HG03175 (cell line): ENCODE data around the gene TMED6.
"Not testable (repeated sequence)": the region's sequence is repeated elsewhere in the genome, so short reads cannot be mapped to it uniquely, and the experiment has no call there.

ENCODE experiments used
- ATAC-seq: cut with Tn5 transposase; IDR thresholded peaks from one replicate; pipeline ENCODE4 v1.9.1; 2021; ENCODE audit warnings: mild to moderate bottlenecking, moderate library complexity; ENCODE audit not compliant: unreplicated experiment

TMED6 gene

DNA sequence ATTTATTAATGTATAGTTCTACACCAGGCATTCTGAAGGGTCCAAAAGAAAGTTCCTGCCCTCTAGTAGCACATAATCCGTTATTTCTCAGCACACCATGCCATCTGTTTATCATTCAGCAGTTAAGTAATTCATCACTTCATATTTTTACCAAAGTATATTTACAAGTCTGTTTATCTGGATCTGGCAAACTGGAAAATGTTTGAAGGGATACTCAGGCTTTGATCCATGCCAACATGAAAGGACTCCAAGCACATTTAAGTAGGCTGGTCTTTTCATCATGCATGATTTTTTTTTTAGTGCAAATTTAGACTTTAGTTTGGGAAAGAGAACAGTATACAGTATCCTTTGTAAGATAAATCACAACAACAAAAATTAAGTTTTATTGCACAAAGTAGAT lies 44.5 kb downstream of the TMED6 start:
- ATAC-seq, result no peak

- ATAC-seq, result no peak
These were observed 45.6 kb downstream of the TMED6 start for GRCh38 chr16:69306031-69306430.

DNA sequence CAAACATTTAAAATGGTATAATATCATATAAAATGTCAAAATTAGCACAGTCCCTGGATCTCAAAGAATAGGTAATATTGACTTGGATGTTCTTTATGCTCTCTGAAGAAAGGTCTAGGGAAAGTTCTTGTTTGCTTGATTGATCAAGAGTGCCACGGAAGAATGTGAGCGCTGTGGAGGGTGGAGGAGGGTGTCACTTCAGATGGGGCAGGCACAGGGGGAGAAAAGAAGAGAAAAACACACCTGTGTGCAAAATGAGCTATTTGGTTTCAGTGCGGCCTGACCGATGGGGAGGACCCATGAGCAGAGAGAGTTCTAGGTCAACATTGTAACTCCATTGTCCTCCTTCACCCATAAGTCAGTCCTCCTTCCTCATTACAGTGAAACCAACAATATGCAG lies 49.3 kb downstream of the TMED6 start:
- no peak for ATAC-seq

DNA sequence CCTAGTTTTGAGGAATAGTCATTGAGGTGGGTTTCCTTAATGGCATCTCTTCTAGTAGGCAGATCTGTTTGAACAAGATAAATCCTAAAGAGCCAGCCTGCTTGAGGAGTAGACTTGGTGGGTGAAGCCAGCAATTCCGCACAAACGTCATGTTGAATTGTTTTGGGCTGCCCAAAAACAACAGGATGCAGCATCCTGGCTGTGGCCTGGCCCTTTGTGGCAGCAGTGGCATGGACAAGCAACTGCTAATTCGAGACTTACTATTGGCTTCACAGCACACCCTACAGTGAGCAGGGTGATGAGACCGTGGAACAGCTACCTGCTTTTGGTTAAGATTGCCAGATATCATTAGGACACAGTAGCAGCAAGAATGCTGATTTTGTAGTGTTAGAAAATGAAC lies 49.7 kb downstream of the TMED6 start:
- no peak for ATAC-seq

GRCh38 chr16:69301187-69301586 lies 50.4 kb downstream of the TMED6 start:
- ATAC-seq, result no peak

- no peak for ATAC-seq
These were observed 53.3 kb downstream of the TMED6 start for GRCh38 chr16:69298261-69298660.

DNA sequence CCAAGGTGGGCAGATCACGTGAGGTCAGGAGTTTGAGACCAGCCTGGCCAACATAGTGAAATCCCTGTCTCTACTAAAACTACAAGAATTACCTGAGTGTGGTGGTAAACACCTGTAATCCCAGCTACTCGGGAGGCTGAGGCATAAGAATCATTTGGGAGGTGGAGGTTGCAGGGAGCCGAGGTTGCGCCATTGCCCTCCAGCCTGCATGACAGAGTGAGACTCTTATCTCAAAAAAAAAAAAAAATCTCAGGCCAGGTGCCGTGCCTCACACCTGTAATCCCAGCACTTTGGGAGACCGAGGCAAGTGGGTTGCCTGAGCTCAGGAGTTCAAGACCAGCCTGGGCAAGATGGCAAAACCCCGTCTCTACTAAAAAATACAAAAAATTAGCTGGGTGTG lies 54.8 kb downstream of the TMED6 start:
- ATAC-seq, result not testable (repeated sequence)

DNA sequence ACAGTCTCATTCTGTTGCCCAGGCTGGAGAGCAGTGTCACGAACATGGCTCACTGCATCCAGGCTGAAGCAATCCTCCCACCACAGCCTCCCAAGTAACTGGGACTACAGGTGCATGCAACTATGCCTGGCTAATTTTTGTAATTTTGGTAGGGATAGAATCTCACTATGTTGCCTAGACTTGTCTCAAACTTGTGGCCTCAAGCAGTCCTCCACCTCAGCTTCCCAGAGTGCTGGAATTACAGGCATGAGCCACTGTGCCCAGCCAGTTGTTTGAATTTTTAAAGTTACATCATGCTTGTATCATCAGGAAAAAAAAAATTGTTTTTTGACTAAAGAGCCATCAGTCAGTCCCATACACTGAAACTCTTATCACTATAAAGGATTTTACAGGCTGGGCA lies 57.5 kb downstream of the TMED6 start:
- no peak for ATAC-seq

GRCh38 chr16:69293401-69293800 lies 58.2 kb downstream of the TMED6 start:
- ATAC-seq, result no peak
